HepG2 (cell line): Measurements from ENCODE around the gene MTURN. TPM values are rescaled to one million over a fixed set of nuclear protein-coding genes. Genes with fewer than 3 reads are reported as not detected.

Experiments used
- ATAC-seq: fragments of 200-7000 bp; cut with Tn5 transposase; 3 replicates; pipeline ENCODE4 v1.9.1; 2020; ENCODE audit warnings: mild to moderate bottlenecking, moderate library complexity
- BruUV-seq: library from RNA; stranded (reverse); fragments of 400-500 nt; replicated peaks from 2 replicates; lab custom pipeline; 2021; lab: Mats Ljungman, UMichigan
- CTCF ChIA-PET: fragments of 300-600 bp; formaldehyde crosslinking; extraction: SDS; loops from one replicate; lab custom pipeline; 2021; ENCODE audit warnings: low total read pairs, inconsistent platforms, low intra/inter-chr PET ratio; lab: Yijun Ruan, JAX
- POLR2A ChIA-PET: fragments of 350-600 bp; sonication (Branson Sonifier 250); formaldehyde crosslinking; loops from one replicate; lab custom pipeline; 2020; ENCODE audit warnings: antibody characterized with exemption, inconsistent platforms; lab: Yijun Ruan, JAX
- DNase-seq: peaks from one replicate; pipeline ENCODE4 v3.0.0-alpha.2; 2015; ENCODE audit warnings: low spot score
- FAIRE-seq: peaks from 3 replicates; lab custom pipeline; 2011; peaks lifted over from hg19 to GRCh38; lab: Jason Lieb, UNC
- H2AFZ ChIP-seq: one replicate; pipeline ENCODE4 v1.6.1; 2011; ENCODE audit warnings: low read length, inconsistent platforms
- H3K27ac ChIP-seq: fragments of 300-600 bp; 3 replicates; pipeline ENCODE4 v1.8.0; 2011; ENCODE audit warnings: mixed run types, mild to moderate bottlenecking, mixed read lengths, low read length, inconsistent platforms; ENCODE audit not compliant: insufficient read depth; ENCODE audit errors: extremely low read length
- H3K27me3 ChIP-seq, 2 experiments: fragments of 200-600 bp in 1 of 2; 2 replicates in 1 of 2; 3 replicates in 1 of 2; pipeline versions ENCODE4 v1.6.0 to v1.8.0; 2011; ENCODE audit warnings: low read length in 2 of 2, mild to moderate bottlenecking in 2 of 2, moderate library complexity in 2 of 2, inconsistent platforms in 1 of 2; ENCODE audit not compliant: insufficient read depth in 2 of 2, control insufficient read depth in 1 of 2
- H3K36me3 ChIP-seq, 2 experiments: fragments of 200-600 bp in 1 of 2; replicated peaks in 1 of 2; 2 replicates in 1 of 2; 3 replicates in 1 of 2; pipeline versions ENCODE4 v1.5.1 to v1.8.0; 2011; ENCODE audit warnings: low read length in 2 of 2, inconsistent platforms in 1 of 2; ENCODE audit not compliant: insufficient read depth in 2 of 2, control insufficient read depth in 1 of 2
- H3K4me1 ChIP-seq: 2 replicates; pipeline ENCODE4 v1.5.1; 2012; ENCODE audit warnings: low read length, inconsistent platforms; ENCODE audit not compliant: insufficient read depth
- H3K4me2 ChIP-seq: 2 replicates; pipeline ENCODE4 v1.6.0; 2011; ENCODE audit warnings: low read depth, low read length, inconsistent platforms
- H3K4me3 ChIP-seq, 3 experiments: fragments of 200-600 bp in 1 of 3; sonication (generic), shearing (Covaris generic) in 1 of 3; replicated peaks in 1 of 3; 2 replicates each; pipeline ENCODE4 v1.5.1; 2011 to 2016; ENCODE audit warnings: low read length in 3 of 3, inconsistent platforms in 2 of 3, low read depth in 2 of 3, mild to moderate bottlenecking in 2 of 3, control low read depth in 1 of 3, mixed read lengths in 1 of 3; ENCODE audit not compliant: insufficient read depth in 1 of 3
- H3K79me2 ChIP-seq: one replicate; pipeline ENCODE4 v1.6.1; 2011; ENCODE audit warnings: low read length, inconsistent platforms; ENCODE audit not compliant: insufficient read depth
- H3K9ac ChIP-seq: 2 replicates; pipeline ENCODE4 v1.6.0; 2011; ENCODE audit warnings: mild to moderate bottlenecking, low read depth, low read length, inconsistent platforms; ENCODE audit not compliant: insufficient read depth
- H3K9me3 ChIP-seq: 2 replicates; pipeline ENCODE4 v1.5.1; 2012; ENCODE audit warnings: mild to moderate bottlenecking, low read length
- H4K20me1 ChIP-seq: 2 replicates; pipeline ENCODE4 v1.6.0; 2011; ENCODE audit warnings: inconsistent platforms, mild to moderate bottlenecking, low read length, moderate library complexity; ENCODE audit not compliant: insufficient read depth
- AGO2 ChIP-seq: fragments of 200-400 bp; formaldehyde crosslinking; optimal IDR thresholded peaks from 2 replicates; pipeline ENCODE3; 2017; ENCODE audit warnings: mild to moderate bottlenecking, low read depth, low read length, moderate library complexity
- ARNTL ChIP-seq: sonication (generic); formaldehyde crosslinking; IDR thresholded peaks from 2 replicates; pipeline ENCODE4 v1.4.0; 2020; ENCODE audit warnings: mild to moderate bottlenecking, missing genetic modification reagents
- CAMTA2 ChIP-seq: sonication (generic); formaldehyde crosslinking; IDR thresholded peaks from 2 replicates; pipeline ENCODE4 v1.4.0; 2020; ENCODE audit warnings: mild to moderate bottlenecking, missing genetic modification reagents, borderline replicate concordance
- FIP1L1 ChIP-seq: fragments of 200-400 bp; formaldehyde crosslinking; IDR thresholded peaks from 2 replicates; pipeline ENCODE4 v1.6.1; 2018; ENCODE audit warnings: low read depth, mild to moderate bottlenecking, low read length, moderate library complexity, borderline replicate concordance; ENCODE audit not compliant: insufficient read depth
- GLI4 ChIP-seq: sonication (generic); formaldehyde crosslinking; IDR thresholded peaks from 2 replicates; pipeline ENCODE4 v1.5.1; 2020; ENCODE audit warnings: missing genetic modification reagents, mild to moderate bottlenecking, moderate library complexity, borderline replicate concordance
- GTF3A ChIP-seq: sonication (generic); formaldehyde crosslinking; conservative IDR thresholded peaks from 2 replicates; pipeline ENCODE4 v1.4.0; 2020; ENCODE audit warnings: mild to moderate bottlenecking, missing genetic modification reagents
- SRSF1 ChIP-seq: fragments of 200-400 bp; formaldehyde crosslinking; optimal IDR thresholded peaks from 2 replicates; pipeline ENCODE3; 2017; ENCODE audit warnings: mild to moderate bottlenecking, low read depth, low read length, moderate library complexity
- ZBTB21 ChIP-seq: sonication (generic); formaldehyde crosslinking; IDR thresholded peaks from 2 replicates; pipeline ENCODE4 v1.4.0; 2020; ENCODE audit warnings: missing genetic modification reagents
- ZNF235 ChIP-seq: sonication (generic); formaldehyde crosslinking; IDR thresholded peaks from 2 replicates; pipeline ENCODE4 v1.8.1; 2023; ENCODE audit warnings: mild to moderate bottlenecking, missing genetic modification reagents, borderline replicate concordance
- ZNF354B ChIP-seq: sonication (generic); formaldehyde crosslinking; IDR thresholded peaks from 2 replicates; pipeline ENCODE4 v1.8.0; 2022; ENCODE audit warnings: mild to moderate bottlenecking, missing genetic modification reagents
- WGBS: methylation state at CpG from one replicate; pipeline ENCODE4 v1.1.6; 2017; ENCODE audit warnings: low lambda C conversion rate; 5-methylcytosine and 5-hydroxymethylcytosine counted together
- in situ Hi-C: cut with HindIII; loops from 2 replicates; pipeline ENCODE4 v1.10.0; 2017; ENCODE audit warnings: low pct_unique_long_range_greater_than_20kb; ENCODE audit not compliant: extremely low pct_ligation_motif_present
- intact Hi-C: fragments of 100-400 bp; cut with micrococcal nuclease; formaldehyde crosslinking; loops from one replicate; pipeline ENCODE4 v1.10.0; 2022; ENCODE audit not compliant: unreplicated experiment
- polyA plus RNA-seq, 8 experiments: library from polyadenylated mRNA; depleted of rRNA in 3 of 8; stranded (reverse) in 7 of 8; unstranded in 1 of 8; fragments of >200 nt; fragmentation: Illumina TruSeq in 4 of 8; extraction: Trizol in 4 of 8; gene quantifications; 2 replicates each; pipeline versions ENCODE4 v1.2.1 to v1.2.3, GENCODE V29; 2011 to 2016; ENCODE audit warnings: low read depth in 4 of 8, missing spikeins in 1 of 8, mixed read lengths in 1 of 8; ENCODE audit not compliant: insufficient read depth in 1 of 8
- total RNA-seq, 5 experiments: library from RNA; depleted of rRNA; stranded (reverse); fragments of >200 nt; fragmentation: Illumina TruSeq; extraction: Trizol; gene quantifications; 2 replicates each; pipeline ENCODE4 v1.2.3, GENCODE V29; 2016; ENCODE audit warnings: low read depth in 1 of 5
- TF ChIP-seq, protein P1 (sequence below): sonication (generic); formaldehyde crosslinking; conservative IDR thresholded peaks from 2 replicates; pipeline ENCODE4 v1.4.0; 2020; ENCODE audit warnings: missing genetic modification reagents
- TF ChIP-seq, protein P2 (sequence below): sonication (generic); formaldehyde crosslinking; IDR thresholded peaks from 2 replicates; pipeline ENCODE4 v1.4.0; 2020; ENCODE audit warnings: missing genetic modification reagents

The MTURN gene
- total and polyA plus RNA-seq, 2 of the 13 experiments (the other 11 are each of a cell fraction or from before 2014, with no cell fraction given) = 5.7 to 7.2 TPM

DNA sequence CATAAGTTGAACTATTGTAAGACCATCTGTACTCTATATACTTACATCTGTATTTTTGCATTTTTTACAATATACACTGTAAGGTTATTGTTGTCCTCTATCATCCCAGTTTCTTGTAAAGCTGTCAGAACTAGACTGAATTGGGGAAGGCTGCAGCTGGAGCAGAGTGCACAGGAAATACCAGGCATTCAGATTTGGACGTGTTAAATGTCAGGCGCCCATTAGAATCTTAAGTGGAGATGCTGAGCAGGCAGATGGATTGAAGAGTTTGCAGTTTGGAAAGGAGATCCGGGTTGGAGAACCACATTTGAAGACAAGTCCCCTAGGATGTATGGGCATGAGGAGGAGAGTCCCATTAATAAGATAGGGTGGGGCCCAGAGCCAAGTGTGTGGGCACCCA is 40.4 kb downstream of the MTURN start:
- no peaks in the 10 kb centered on the region for H3K27me3 ChIP-seq
- H3K9ac ChIP-seq = no peak overlapping the region
- H3K27ac ChIP-seq = no peak overlapping the region
- peaks cover 25% of the 10 kb centered on the region for H3K4me1 ChIP-seq
- FAIRE-seq = no peak
- ChIA-PET CTCF (no interaction called here), POLR2A (no interaction called here)
- 21% methylated on average over 3 of the region's 3 CpGs for WGBS
- no TSS peak for BruUV-seq
- DNase-seq = no peak
- H3K36me3 ChIP-seq = no peaks in the 10 kb centered on the region
- H3K9me3 ChIP-seq = no peaks in the 10 kb centered on the region
- TF ChIP-seq, protein P1, sequence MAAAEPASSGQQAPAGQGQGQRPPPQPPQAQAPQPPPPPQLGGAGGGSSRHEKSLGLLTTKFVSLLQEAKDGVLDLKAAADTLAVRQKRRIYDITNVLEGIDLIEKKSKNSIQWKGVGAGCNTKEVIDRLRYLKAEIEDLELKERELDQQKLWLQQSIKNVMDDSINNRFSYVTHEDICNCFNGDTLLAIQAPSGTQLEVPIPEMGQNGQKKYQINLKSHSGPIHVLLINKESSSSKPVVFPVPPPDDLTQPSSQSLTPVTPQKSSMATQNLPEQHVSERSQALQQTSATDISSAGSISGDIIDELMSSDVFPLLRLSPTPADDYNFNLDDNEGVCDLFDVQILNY (CRISPR knock-in tag) = no peak
- TF ChIP-seq, protein P2, sequence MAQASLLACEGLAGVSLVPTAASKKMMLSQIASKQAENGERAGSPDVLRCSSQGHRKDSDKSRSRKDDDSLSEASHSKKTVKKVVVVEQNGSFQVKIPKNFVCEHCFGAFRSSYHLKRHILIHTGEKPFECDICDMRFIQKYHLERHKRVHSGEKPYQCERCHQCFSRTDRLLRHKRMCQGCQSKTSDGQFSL (CRISPR knock-in tag) = no peak
- TF ChIP-seq CAMTA2 (CRISPR knock-in tag) (no peak), ZBTB21 (CRISPR knock-in tag) (no peak), ARNTL (CRISPR knock-in tag) (no peak), FIP1L1 (no peak), AGO2 (no peak), GLI4 (CRISPR knock-in tag) (no peak), ZNF235 (no peak), GTF3A (CRISPR knock-in tag) (no peak), ZNF354B (CRISPR knock-in tag) (no peak), SRSF1 (no peak)
- no peaks in the 10 kb centered on the region for H4K20me1 ChIP-seq
- no peak overlapping the region for H3K4me3 ChIP-seq
- no peaks in the 10 kb centered on the region for H3K79me2 ChIP-seq
- no peak overlapping the region for H3K4me2 ChIP-seq
- ATAC-seq = no peak
- in situ Hi-C loops = no loop called here
- no peak overlapping the region for H2AFZ ChIP-seq
- intact Hi-C loops = no loop called here
